K562 (cell line): ENCODE measurements around the gene MCCD1. TPM values are rescaled to one million over a fixed set of nuclear protein-coding genes. Genes with fewer than 3 reads are reported as not detected.

Source experiments
- CBX2 ChIP-seq: fragments of 200-600 bp; sonication (generic); IDR thresholded peaks from one replicate; pipeline ENCODE4 v1.6.1; 2012; ENCODE audit warnings: mild to moderate bottlenecking, low read length, inconsistent platforms; ENCODE audit not compliant: insufficient read depth, poor library complexity, severe bottlenecking
- CBX5 ChIP-seq: IDR thresholded peaks from 2 replicates; pipeline ENCODE4 v1.6.1; 2014; ENCODE audit warnings: low read depth, borderline replicate concordance
- DACH1 ChIP-seq: fragments of 450-650 bp; IDR thresholded peaks from 2 replicates; pipeline ENCODE4 v1.6.1; 2018; ENCODE audit not compliant: partially characterized antibody
- ETV1 ChIP-seq: fragments of 450-650 bp; conservative IDR thresholded peaks from 2 replicates; pipeline ENCODE4 v1.6.1; 2016; ENCODE audit warnings: missing genetic modification characterization, control low read depth, low read depth, missing compliant biosample characterization
- HDAC1 ChIP-seq, 2 experiments: fragments of 450-650 bp; IDR thresholded peaks; 2 replicates each; pipeline ENCODE4 v1.6.1; 2016 to 2017; ENCODE audit warnings: inconsistent platforms in 1 of 2, mild to moderate bottlenecking in 1 of 2, moderate library complexity in 1 of 2
- KAT8 ChIP-seq: fragments of 450-650 bp; IDR thresholded peaks from 2 replicates; pipeline ENCODE4 v1.6.1; 2016; ENCODE audit warnings: low read depth, mild to moderate bottlenecking
- MYC ChIP-seq, 2 experiments: fragments of 250-450 bp in 1 of 2; sonication (Bioruptor Pico) in 1 of 2; IDR thresholded peaks; 2 replicates each; pipeline versions ENCODE4 v1.5.1 to v1.6.1; 2012 to 2021; ENCODE audit warnings: low read depth in 2 of 2, borderline replicate concordance in 1 of 2, improper control_type of control experiment in 1 of 2, low read length in 1 of 2, mild to moderate bottlenecking in 1 of 2, moderate library complexity in 1 of 2
- NCOR1 ChIP-seq: fragments of 450-650 bp; IDR thresholded peaks from 2 replicates; pipeline ENCODE4 v1.6.1; 2016; ENCODE audit warnings: mild to moderate bottlenecking, moderate library complexity
- NEUROD1 ChIP-seq: fragments of 150-350 bp; IDR thresholded peaks from 2 replicates; pipeline ENCODE4 v1.6.1; 2014; ENCODE audit warnings: borderline replicate concordance, low read length, low read depth; ENCODE audit not compliant: partially characterized antibody
- NKRF ChIP-seq: fragments of 450-650 bp; IDR thresholded peaks from 2 replicates; pipeline ENCODE4 v1.6.1; 2016; ENCODE audit warnings: borderline replicate concordance
- PHB ChIP-seq: fragments of 250-450 bp; sonication (Bioruptor Pico); IDR thresholded peaks from 2 replicates; pipeline ENCODE4 v1.5.0; 2021
- PURB ChIP-seq: sonication (generic); formaldehyde crosslinking; IDR thresholded peaks from 2 replicates; pipeline ENCODE4 v1.9.0; 2021; ENCODE audit warnings: low read depth, mild to moderate bottlenecking, missing genetic modification reagents
- RBM25 ChIP-seq: fragments of 200-400 bp; formaldehyde crosslinking; IDR thresholded peaks from 2 replicates; pipeline ENCODE4 v1.6.1; 2018; ENCODE audit warnings: low read length, low read depth, moderate library complexity; ENCODE audit not compliant: severe bottlenecking
- RFX5 ChIP-seq: IDR thresholded peaks from 2 replicates; pipeline ENCODE4 v1.6.1; 2011; ENCODE audit warnings: low read depth, mild to moderate bottlenecking, improper control_type of control experiment, low read length
- SETDB1 ChIP-seq: IDR thresholded peaks from one replicate; pipeline ENCODE4 v1.6.1; 2012; ENCODE audit warnings: low read length, control low read depth, inconsistent platforms
- TEAD4 ChIP-seq, 2 experiments: sonication (generic) in 1 of 2; formaldehyde crosslinking in 1 of 2; IDR thresholded peaks; 2 replicates each; pipeline versions ENCODE4 v1.6.1 to v1.8.0; 2012 to 2022; ENCODE audit warnings: borderline replicate concordance in 1 of 2, inconsistent platforms in 1 of 2, low read length in 1 of 2, mild to moderate bottlenecking in 1 of 2, missing genetic modification reagents in 1 of 2
- ZNF124 ChIP-seq: sonication (generic); formaldehyde crosslinking; IDR thresholded peaks from 2 replicates; pipeline ENCODE4 v1.8.1; 2022; ENCODE audit warnings: missing genetic modification reagents
- ZNF224 ChIP-seq: sonication (generic); formaldehyde crosslinking; IDR thresholded peaks from 2 replicates; pipeline ENCODE4 v1.8.0; 2022; ENCODE audit warnings: mild to moderate bottlenecking, missing genetic modification reagents
- ZNF280B ChIP-seq: fragments of 250-450 bp; sonication (Bioruptor Pico); IDR thresholded peaks from 2 replicates; pipeline ENCODE4 v1.5.1; 2021; ENCODE audit warnings: mild to moderate bottlenecking
- ZNF639 ChIP-seq, 2 experiments: fragments of 200-800 bp in 1 of 2; sonication (Bioruptor generic) in 1 of 2; sonication (generic) in 1 of 2; formaldehyde crosslinking in 1 of 2; IDR thresholded peaks in 1 of 2; conservative IDR thresholded peaks in 1 of 2; 2 replicates each; pipeline versions ENCODE4 v1.5.0 to v1.6.1; 2016 to 2020; ENCODE audit warnings: missing compliant biosample characterization in 1 of 2, missing genetic modification characterization in 1 of 2, missing genetic modification reagents in 1 of 2
- ZNF668 ChIP-seq: fragments of 250-450 bp; sonication (Bioruptor Pico); IDR thresholded peaks from 2 replicates; pipeline ENCODE4 v1.8.0; 2022; ENCODE audit warnings: mild to moderate bottlenecking, inconsistent platforms
- ZNF696 ChIP-seq: fragments of 250-450 bp; sonication (Bioruptor Pico); conservative IDR thresholded peaks from 2 replicates; pipeline ENCODE4 v1.4.0; 2020; ENCODE audit warnings: mild to moderate bottlenecking, moderate library complexity
- polyA plus RNA-seq, 8 experiments: library from polyadenylated mRNA; depleted of rRNA in 4 of 8; stranded (reverse) in 5 of 8; unstranded in 3 of 8; fragments of >200 nt; fragmentation: Nextera tagmentation in 2 of 8; fragmentation: Illumina TruSeq in 1 of 8; extraction: Ambion mirVana in 2 of 8; extraction: Trizol in 1 of 8; gene quantifications; 2 replicates each; pipeline versions ENCODE4 v1.2.1 to v1.2.3, GENCODE V29; 2011 to 2014; ENCODE audit warnings: inconsistent platforms in 1 of 8, missing spikeins in 1 of 8
- total RNA-seq, 7 experiments: library from RNA; depleted of rRNA in 6 of 7; stranded (reverse); fragments of >200 nt in 6 of 7; fragmentation: Illumina TruSeq in 2 of 7; extraction: Trizol in 2 of 7; gene quantifications; 2 replicates each; pipeline versions ENCODE4 v1.2.1 to v1.2.3, GENCODE V29; 2011 to 2021; ENCODE audit warnings: low replicate concordance in 1 of 7

MCCD1 gene
- total and polyA plus RNA-seq, 9 of the 15 experiments (the other 6 are each of a cell fraction or from before 2014, with no cell fraction given): not detected

GRCh38 chr6:31493875-31494694, 34.7 kb upstream of the MCCD1 start (continued):
- no peak for TF ChIP-seq ZNF280B
- TF ChIP-seq PHB (CRISPR knock-in tag): no peak
- TF ChIP-seq DACH1: no peak
- peak; percentile 51; the same call in 1 of the 2 replicates for TF ChIP-seq TEAD4 (IDR thresholded peaks at IDR 0.05; ENCODE audit: low read length)
- TF ChIP-seq TEAD4 (CRISPR knock-in tag; IDR thresholded peaks at IDR 0.05; ENCODE audit: borderline replicate concordance): no peak
- TF ChIP-seq ZNF639 (CRISPR knock-in tag; conservative IDR thresholded peaks at IDR 0.05 in 1 of 2, IDR thresholded peaks at IDR 0.05 in 1 of 2): no peak
- no peak for TF ChIP-seq ETV1
- TF ChIP-seq CBX5: no peak
- no peak for TF ChIP-seq ZNF668
- no peak for TF ChIP-seq PURB (CRISPR knock-in tag)
- TF ChIP-seq ZNF696 (CRISPR knock-in tag): no peak
- no peak for TF ChIP-seq NEUROD1
- TF ChIP-seq RBM25: no peak
- TF ChIP-seq MYC (IDR thresholded peaks at IDR 0.05; ENCODE audit: low read depth, low read length): peak; percentile 75
- peak; percentile 17; the same call in 1 of the 2 replicates for TF ChIP-seq MYC (CRISPR knock-in tag; IDR thresholded peaks at IDR 0.05; ENCODE audit: borderline replicate concordance, low read depth)
- 0 out of 2 replicates have a peak, but pooled peaks have one; percentile 19 for TF ChIP-seq ZNF224 (CRISPR knock-in tag)
- peak in 1 of 2 experiments; percentile 73; a peak in 2 of 4 replicates for TF ChIP-seq HDAC1 (IDR thresholded peaks at IDR 0.05)
- TF ChIP-seq SETDB1: no peak
- no peak for TF ChIP-seq CBX2
- no peak for TF ChIP-seq KAT8
- no peak; the same call in 1 of the 2 replicates for TF ChIP-seq NKRF
- TF ChIP-seq NCOR1: no peak; the same call in 1 of the 2 replicates
- no peak for TF ChIP-seq RFX5
- TF ChIP-seq ZNF124: no peak
